ENCODE measurements around the gene SNCA.

GRCh38 chr4:89712827-89713226 is 124.1 kb downstream of the SNCA start:
- TF ChIP-seq CTCF (conservative IDR thresholded peaks at IDR 0.05; ENCODE audit: low read depth, low read length) (no peak), EZH2 (IDR thresholded peaks at IDR 0.05; ENCODE audit: borderline replicate concordance, low read depth, low read length, poor library complexity, severe bottlenecking) (no peak)

Measured in A673 (cell line).